ENCODE data around the gene SRRT. TPM values are rescaled to one million over a fixed set of nuclear protein-coding genes. Genes with fewer than 3 reads are reported as not detected.

Gene SRRT
- total and polyA plus RNA-seq, 7 experiments from 2014 or later = 43.6 to 271 (median 255) TPM

DNA sequence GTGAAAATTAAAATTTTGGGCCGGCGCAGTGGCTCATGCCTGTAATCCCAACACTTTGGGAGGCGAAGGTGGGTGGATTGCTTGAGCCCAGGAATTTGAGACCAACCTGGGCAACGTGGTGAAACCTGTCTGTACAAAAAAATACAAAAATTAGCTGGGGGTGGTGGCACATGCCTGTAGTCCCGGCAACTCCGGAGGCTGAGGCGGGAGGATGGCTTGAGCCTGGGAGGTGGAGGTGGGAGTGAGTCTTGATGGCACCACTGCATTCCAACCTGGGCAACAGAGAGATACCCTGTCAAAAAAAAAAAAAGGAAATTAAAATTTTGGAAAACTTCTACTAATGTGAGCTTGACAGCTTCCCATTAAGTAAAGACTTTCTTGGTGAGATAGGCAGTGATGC lies 3.1 kb downstream of the SRRT start:
- Mint-ChIP-seq H3K27ac (peak overlapping the region in 6 of 9 donors; percentile 3 to 67 (median 28)), H3K27me3 (no peaks in the 10 kb centered on the region), H3K36me3 (peaks cover 5 to 41% (median 19%) of the 10 kb centered on the region in 5 donors), H3K4me3 (peak overlapping the region in 6 of 10 donors; percentile 3 to 66 (median 18)), H3K4me1 (peaks cover 37 to 69% (median 59%) of the 10 kb centered on the region in 7 donors), H3K9me3 (peaks cover 0 to 6% (median 0%) of the 10 kb centered on the region in 11 donors)
- no peak overlapping the region for H3K4me3 ChIP-seq (ENCODE audit: low read length)
- CTCF ChIA-PET = interaction anchor here (1.3 kb wide), 1 partner anchor 12 kb away, joined by 5 read pairs; the partner anchor contains the start of gene UFSP1
- H3K9me3 ChIP-seq (ENCODE audit: control insufficient read depth in 2 of 3, low read length in 3 of 3) = no peaks in the 10 kb centered on the region
- H3K27me3 ChIP-seq (ENCODE audit: control insufficient read depth in 2 of 2, insufficient read depth in 2 of 2, low read length in 2 of 2) = no peaks in the 10 kb centered on the region
- ATAC-seq (no peak), DNase-seq (no peak)
- intact Hi-C loops (cut with micrococcal nuclease) = loop anchor here in 1 of 2 donors (10.0 kb wide), 1 partner anchor 367 kb away; the partner anchor contains the start of gene FIS1
- H3K4me1 ChIP-seq (ENCODE audit: control insufficient read depth in 2 of 2, insufficient read depth in 2 of 2, low read length in 2 of 2) = peaks cover 22 to 30% of the 10 kb centered on the region in 2 donors
- POLR2A ChIA-PET = interaction anchor here (7.6 kb wide), 1 partner anchor 9 kb away, joined by 161 read pairs; the partner anchor contains the start of gene UFSP1
- H3K27ac ChIP-seq (ENCODE audit: low read depth, low read length) = no peak overlapping the region
- peaks cover 11 to 44% (median 21%) of the 10 kb centered on the region in 3 experiments for H3K36me3 ChIP-seq (ENCODE audit: control insufficient read depth in 2 of 3, insufficient read depth in 3 of 3, low read length in 3 of 3)

DNA sequence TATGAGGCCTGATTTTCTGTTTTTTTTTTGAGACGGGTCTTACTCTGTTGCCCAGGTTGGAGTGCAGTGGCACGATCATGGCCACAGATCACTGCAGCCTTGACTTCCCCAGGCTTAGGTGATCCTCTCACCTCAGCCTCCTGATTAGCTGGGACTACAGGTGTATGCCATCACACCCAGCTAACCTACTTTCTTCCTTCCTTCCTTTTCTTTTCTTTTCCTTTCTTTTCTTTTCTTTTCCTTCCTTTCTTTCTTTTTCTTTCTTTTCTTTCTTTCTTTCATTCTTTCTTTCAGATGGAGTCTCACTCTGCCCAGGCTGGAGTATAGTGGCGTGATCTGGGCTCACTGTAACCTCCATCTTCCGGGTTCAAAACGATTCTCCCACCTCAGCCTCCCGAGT lies 3.8 kb downstream of the SRRT start:
- Mint-ChIP-seq H3K36me3 (peaks cover 5 to 48% (median 26%) of the 10 kb centered on the region in 5 donors), H3K4me3 (peak overlapping the region in 6 of 10 donors; percentile 16 to 45 (median 34)), H3K27ac (peak overlapping the region in 6 of 9 donors; percentile 23 to 80 (median 50))

DNA sequence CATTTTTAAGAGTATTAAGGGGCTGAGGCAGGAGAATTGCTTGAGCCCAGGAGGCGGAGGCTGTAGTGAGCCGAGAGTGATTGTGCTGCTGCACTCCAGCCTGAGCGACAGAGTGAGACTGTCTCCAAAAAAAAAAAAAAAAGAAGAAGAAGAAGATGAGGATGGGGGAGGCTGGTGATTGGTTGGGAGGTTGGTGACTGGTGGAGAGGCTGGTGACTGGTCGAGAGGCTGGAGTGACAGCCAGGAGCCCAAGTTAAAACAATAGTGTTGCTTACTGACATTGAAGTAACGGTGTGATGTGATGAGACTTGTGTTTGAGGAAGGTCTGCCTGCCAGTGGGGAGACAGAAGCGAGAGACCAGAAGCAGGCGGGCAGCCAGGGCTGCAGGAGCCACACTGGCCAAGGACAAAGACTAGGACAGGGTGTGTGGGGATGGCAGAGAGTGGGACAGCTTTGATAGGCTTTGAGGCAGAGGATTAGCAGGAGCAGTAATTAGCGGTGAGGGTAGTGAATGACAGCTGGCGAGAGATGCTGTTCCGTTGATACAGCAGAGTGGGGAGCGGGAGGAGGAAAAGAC lies 4.9 kb downstream of the SRRT start:
- peaks cover 5 to 59% (median 29%) of the 10 kb centered on the region in 5 donors for H3K36me3 Mint-ChIP-seq

More for the DNA sequence above, 3.8 kb downstream of the SRRT start:
- no peak overlapping the region for H3K4me3 ChIP-seq (ENCODE audit: low read length)
- no peaks in the 10 kb centered on the region for H3K27me3 ChIP-seq (ENCODE audit: control insufficient read depth in 2 of 2, insufficient read depth in 2 of 2, low read length in 2 of 2)
- peaks cover 0 to 6% (median 0%) of the 10 kb centered on the region in 11 donors for H3K9me3 Mint-ChIP-seq
- H3K27me3 Mint-ChIP-seq = no peaks in the 10 kb centered on the region
- H3K4me1 Mint-ChIP-seq = peaks cover 37 to 72% (median 61%) of the 10 kb centered on the region in 7 donors
- H3K36me3 ChIP-seq (ENCODE audit: control insufficient read depth in 2 of 3, insufficient read depth in 3 of 3, low read length in 3 of 3) = peaks cover 11 to 51% (median 27%) of the 10 kb centered on the region in 3 experiments
- no peak overlapping the region for H3K27ac ChIP-seq (ENCODE audit: low read depth, low read length)
- no peaks in the 10 kb centered on the region for H3K9me3 ChIP-seq (ENCODE audit: control insufficient read depth in 2 of 3, low read length in 3 of 3)
- peaks cover 22 to 30% of the 10 kb centered on the region in 2 donors for H3K4me1 ChIP-seq (ENCODE audit: control insufficient read depth in 2 of 2, insufficient read depth in 2 of 2, low read length in 2 of 2)
- POLR2A ChIA-PET = interaction anchor here (7.6 kb wide), 1 partner anchor 8 kb away, joined by 161 read pairs; the partner anchor contains the start of gene UFSP1
- DNase-seq (no peak), ATAC-seq (no peak)
- intact Hi-C loops (cut with micrococcal nuclease) = loop anchor here in 1 of 2 donors (10.0 kb wide), 1 partner anchor 366 kb away; the partner anchor contains the start of gene FIS1
- CTCF ChIA-PET = interaction anchor here (1.3 kb wide), 1 partner anchor 11 kb away, joined by 5 read pairs; the partner anchor contains the start of gene UFSP1

DNA sequence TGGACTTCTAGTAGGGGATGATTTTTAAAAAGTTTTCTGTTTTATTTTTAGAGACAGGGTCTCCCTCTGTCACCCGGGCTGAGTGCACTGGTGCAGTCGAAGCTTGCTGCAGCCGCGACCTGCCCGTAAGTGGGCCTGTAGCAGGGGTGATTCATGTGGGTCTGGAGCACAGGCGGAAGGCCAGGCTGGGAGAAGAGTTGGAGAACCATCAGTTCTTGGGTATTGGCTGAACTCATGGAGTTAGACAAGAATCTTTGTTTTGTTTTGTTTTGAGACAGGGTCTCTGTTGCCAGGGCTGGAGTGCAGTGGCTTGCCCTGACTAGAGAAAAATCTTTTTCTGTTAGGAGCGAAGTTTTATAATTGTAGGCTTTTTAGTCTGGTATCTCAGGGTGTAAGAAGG lies 5.7 kb downstream of the SRRT start:
- CTCF ChIA-PET = no interaction called here
- H3K4me1 Mint-ChIP-seq = peaks cover 35 to 60% (median 47%) of the 10 kb centered on the region in 7 donors
- intact Hi-C loops (cut with micrococcal nuclease) = no loop called here
- Histone ChIP-seq H3K4me3 (ENCODE audit: low read length) (no peak overlapping the region), H3K27me3 (ENCODE audit: control insufficient read depth in 2 of 2, insufficient read depth in 2 of 2, low read length in 2 of 2) (no peaks in the 10 kb centered on the region), H3K27ac (ENCODE audit: low read depth, low read length) (no peak overlapping the region), H3K9me3 (ENCODE audit: control insufficient read depth in 2 of 3, low read length in 3 of 3) (no peaks in the 10 kb centered on the region), H3K4me1 (ENCODE audit: control insufficient read depth in 2 of 2, insufficient read depth in 2 of 2, low read length in 2 of 2) (peaks cover 15 to 33% of the 10 kb centered on the region in 2 donors), H3K36me3 (ENCODE audit: control insufficient read depth in 2 of 3, insufficient read depth in 3 of 3, low read length in 3 of 3) (peaks cover 16 to 65% (median 35%) of the 10 kb centered on the region in 3 experiments)
- H3K27ac Mint-ChIP-seq = peak overlapping the region in 6 of 9 donors; percentile 32 to 89 (median 42)
- peaks cover 10 to 67% (median 29%) of the 10 kb centered on the region in 5 donors for H3K36me3 Mint-ChIP-seq
- no peak for DNase-seq
- no peak overlapping the region for H3K4me3 Mint-ChIP-seq
- no peaks in the 10 kb centered on the region for H3K27me3 Mint-ChIP-seq
- no peaks in the 10 kb centered on the region for H3K9me3 Mint-ChIP-seq
- POLR2A ChIA-PET = interaction anchor here (7.6 kb wide), 1 partner anchor 6 kb away, joined by 161 read pairs; the partner anchor contains the start of gene UFSP1
- ATAC-seq = no peak

More for the DNA sequence above, 4.9 kb downstream of the SRRT start:
- DNase-seq (no peak), ATAC-seq (no peak)
- Mint-ChIP-seq H3K4me1 (peaks cover 37 to 62% (median 51%) of the 10 kb centered on the region in 7 donors), H3K27ac (peak overlapping the region in 8 of 9 donors; percentile 3 to 87 (median 58)), H3K4me3 (peak overlapping the region in 5 of 10 donors; percentile 7 to 32 (median 21)), H3K27me3 (no peaks in the 10 kb centered on the region), H3K9me3 (peaks cover 0 to 4% (median 0%) of the 10 kb centered on the region in 11 donors)
- H3K27me3 ChIP-seq (ENCODE audit: control insufficient read depth in 2 of 2, insufficient read depth in 2 of 2, low read length in 2 of 2) = no peaks in the 10 kb centered on the region
- no peak overlapping the region for H3K4me3 ChIP-seq (ENCODE audit: low read length)
- H3K36me3 ChIP-seq (ENCODE audit: control insufficient read depth in 2 of 3, insufficient read depth in 3 of 3, low read length in 3 of 3) = peaks cover 11 to 62% (median 32%) of the 10 kb centered on the region in 3 experiments
- ChIA-PET CTCF (no interaction called here), POLR2A (interaction anchor here (7.6 kb wide), 1 partner anchor 7 kb away, joined by 161 read pairs; the partner anchor contains the start of gene UFSP1)
- no peaks in the 10 kb centered on the region for H3K9me3 ChIP-seq (ENCODE audit: control insufficient read depth in 2 of 3, low read length in 3 of 3)
- intact Hi-C loops (cut with micrococcal nuclease) = loop anchor here in 1 of 2 donors (10.0 kb wide), 1 partner anchor 365 kb away; the partner anchor contains the start of gene FIS1
- H3K27ac ChIP-seq (ENCODE audit: low read depth, low read length) = no peak overlapping the region
- H3K4me1 ChIP-seq (ENCODE audit: control insufficient read depth in 2 of 2, insufficient read depth in 2 of 2, low read length in 2 of 2) = peaks cover 17 to 27% of the 10 kb centered on the region in 2 donors

DNA sequence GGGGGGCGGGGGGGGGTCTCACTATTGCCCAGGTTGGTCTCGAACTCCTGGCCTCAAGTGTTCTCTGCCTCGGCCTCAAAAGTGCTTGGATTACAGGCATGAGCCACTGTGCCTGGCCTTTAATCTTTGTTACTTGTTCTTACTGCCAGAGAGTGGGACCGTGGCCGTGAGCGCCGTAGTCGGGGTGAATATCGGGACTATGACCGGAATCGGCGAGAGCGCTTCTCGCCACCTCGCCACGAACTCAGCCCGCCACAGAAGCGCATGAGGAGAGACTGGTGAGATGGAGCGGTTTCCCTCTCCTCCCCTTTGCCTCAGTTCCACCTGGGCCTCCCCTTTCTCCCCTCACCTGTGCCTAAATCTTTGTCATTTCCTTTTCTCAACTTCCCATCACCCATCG lies 6.2 kb downstream of the SRRT start:
- no peak overlapping the region for H3K27ac ChIP-seq (ENCODE audit: low read depth, low read length)
- Mint-ChIP-seq H3K27ac (peak overlapping the region in 1 of 9 donors; percentile 51), H3K4me1 (peaks cover 32 to 59% (median 45%) of the 10 kb centered on the region in 7 donors), H3K36me3 (peaks cover 15 to 72% (median 32%) of the 10 kb centered on the region in 5 donors), H3K9me3 (no peaks in the 10 kb centered on the region), H3K4me3 (no peak overlapping the region), H3K27me3 (no peaks in the 10 kb centered on the region)
- H3K36me3 ChIP-seq (ENCODE audit: control insufficient read depth in 2 of 3, insufficient read depth in 3 of 3, low read length in 3 of 3) = peaks cover 21 to 70% (median 35%) of the 10 kb centered on the region in 3 experiments
- no peaks in the 10 kb centered on the region for H3K27me3 ChIP-seq (ENCODE audit: control insufficient read depth in 2 of 2, insufficient read depth in 2 of 2, low read length in 2 of 2)
- H3K4me3 ChIP-seq (ENCODE audit: low read length) = no peak overlapping the region
- H3K4me1 ChIP-seq (ENCODE audit: control insufficient read depth in 2 of 2, insufficient read depth in 2 of 2, low read length in 2 of 2) = peaks cover 10 to 34% of the 10 kb centered on the region in 2 donors
- POLR2A ChIA-PET = interaction anchor here (0.6 kb wide), 1 partner anchor 8 kb away, joined by 3 read pairs; the partner anchor contains the start of gene UFSP1
- intact Hi-C loops (cut with micrococcal nuclease) = no loop called here
- H3K9me3 ChIP-seq (ENCODE audit: control insufficient read depth in 2 of 3, low read length in 3 of 3) = no peaks in the 10 kb centered on the region
- CTCF ChIA-PET = no interaction called here
- DNase-seq = no peak
- no peak for ATAC-seq

DNA sequence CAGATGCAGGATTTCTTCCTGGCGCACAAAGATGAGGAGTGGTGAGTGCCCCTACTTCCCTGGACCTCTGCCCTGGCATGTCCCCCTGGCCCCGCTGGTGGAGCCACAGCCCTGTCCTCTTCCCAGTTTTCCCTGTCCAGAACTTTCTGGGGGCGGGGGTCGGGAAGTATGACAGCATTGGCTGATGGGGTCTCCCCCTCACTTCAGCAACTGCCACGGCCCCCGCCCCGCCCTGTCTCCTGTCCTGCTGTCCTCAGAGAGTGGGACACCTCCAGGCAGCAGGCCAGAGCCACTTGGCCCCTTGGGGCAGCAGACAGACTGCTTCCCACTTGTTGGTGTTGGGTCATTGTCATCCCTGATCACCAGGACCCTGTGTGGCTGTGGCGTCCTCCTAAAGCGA lies 7.3 kb downstream of the SRRT start:
- peaks cover 28 to 60% (median 47%) of the 10 kb centered on the region in 7 donors for H3K4me1 Mint-ChIP-seq
- peaks cover 0 to 1% (median 0%) of the 10 kb centered on the region in 11 donors for H3K9me3 Mint-ChIP-seq
- H3K4me3 ChIP-seq (ENCODE audit: low read length) = no peak overlapping the region
- no peaks in the 10 kb centered on the region for H3K9me3 ChIP-seq (ENCODE audit: control insufficient read depth in 2 of 3, low read length in 3 of 3)
- no peak overlapping the region for H3K4me3 Mint-ChIP-seq
- H3K36me3 Mint-ChIP-seq = peaks cover 21 to 78% (median 39%) of the 10 kb centered on the region in 5 donors
- no peaks in the 10 kb centered on the region for H3K27me3 Mint-ChIP-seq
- H3K27me3 ChIP-seq (ENCODE audit: control insufficient read depth in 2 of 2, insufficient read depth in 2 of 2, low read length in 2 of 2) = no peaks in the 10 kb centered on the region
- H3K4me1 ChIP-seq (ENCODE audit: control insufficient read depth in 2 of 2, insufficient read depth in 2 of 2, low read length in 2 of 2) = peaks cover 6 to 36% of the 10 kb centered on the region in 2 donors
- no peak overlapping the region for H3K27ac Mint-ChIP-seq
- intact Hi-C loops (cut with micrococcal nuclease) = no loop called here
- DNase-seq (no peak), ATAC-seq (no peak)
- peaks cover 29 to 76% (median 32%) of the 10 kb centered on the region in 3 experiments for H3K36me3 ChIP-seq (ENCODE audit: control insufficient read depth in 2 of 3, insufficient read depth in 3 of 3, low read length in 3 of 3)
- H3K27ac ChIP-seq (ENCODE audit: low read depth, low read length) = no peak overlapping the region
- CTCF ChIA-PET = no interaction called here
- POLR2A ChIA-PET = interaction anchor here (0.6 kb wide), 1 partner anchor 199 kb away, joined by 3 read pairs; no protein-coding TSS in a partner anchor

Measured in naive thymus-derived CD4-positive, alpha-beta T cell (primary cell).